NT2/D1 (cell line): Measurements from ENCODE around the gene C2orf42.

Experiments
- SUZ12 ChIP-seq: IDR thresholded peaks from 2 replicates; pipeline ENCODE4 v1.6.1; 2011; ENCODE audit not compliant: insufficient read length, insufficient read depth; ENCODE audit errors: extremely low read depth
- ZNF274 ChIP-seq: IDR thresholded peaks from 2 replicates; pipeline ENCODE4 v1.6.1; 2011; ENCODE audit warnings: mild to moderate bottlenecking, low read depth, low read length

DNA sequence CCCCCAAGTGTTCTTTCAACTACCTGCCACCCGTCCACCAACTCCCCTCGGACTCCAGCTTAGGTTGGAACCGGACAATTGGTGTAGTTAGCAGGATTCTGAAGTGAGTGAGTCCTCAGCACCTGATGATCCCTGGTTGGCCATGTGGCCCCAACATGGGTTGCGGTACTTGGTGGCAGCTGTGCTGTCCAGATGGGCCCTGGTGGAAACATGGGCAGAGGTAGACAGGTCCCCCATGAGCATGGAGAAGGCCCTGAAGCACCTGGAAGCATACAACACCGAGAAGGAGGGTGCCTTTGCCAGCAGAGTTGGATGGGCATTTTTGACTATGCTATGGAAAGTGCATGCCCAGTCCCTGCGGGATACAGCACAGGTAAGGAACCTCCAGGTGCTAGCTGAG is 11.0 kb upstream of the C2orf42 start:
- no peak for TF ChIP-seq SUZ12
- no peak for TF ChIP-seq ZNF274
